IMR-90 (cell line): ENCODE measurements around the gene HHATL. TPM values are rescaled to one million over a fixed set of nuclear protein-coding genes. Genes with fewer than 3 reads are reported as not detected.

Experiments used
- ATAC-seq: fragments of 200-7000 bp; cut with Tn5 transposase; 2 replicates; pipeline ENCODE4 v1.9.1; 2020; ENCODE audit warnings: low read depth, mild to moderate bottlenecking, moderate library complexity
- BruUV-seq: library from RNA; stranded (reverse); fragments of 400-500 nt; replicated peaks from 2 replicates; lab custom pipeline; 2021; lab: Mats Ljungman, UMichigan
- CTCF ChIA-PET: fragments of 300-600 bp; formaldehyde crosslinking; extraction: SDS; loops from one replicate; lab custom pipeline; 2021; ENCODE audit warnings: antibody characterized with exemption; lab: Yijun Ruan, JAX
- POLR2A ChIA-PET: fragments of 300-600 bp; sonication (Branson Sonifier 250); formaldehyde crosslinking; loops from one replicate; lab custom pipeline; 2022; ENCODE audit warnings: antibody characterized with exemption; ENCODE audit not compliant: unreplicated experiment; lab: Charles Lee
- DNase-seq: peaks from one replicate; pipeline ENCODE4 v3.0.0; 2013
- H2AFZ ChIP-seq: replicated peaks from 2 replicates; pipeline ENCODE3; 2013; ENCODE audit warnings: low read length, mild to moderate bottlenecking; ENCODE audit not compliant: poor library complexity
- H2AK5ac ChIP-seq: 2 replicates; pipeline ENCODE4 v1.6.1; 2013; ENCODE audit warnings: low read depth, low read length, inconsistent platforms
- H2AK9ac ChIP-seq: replicated peaks from 2 replicates; pipeline ENCODE3; 2013; ENCODE audit warnings: mild to moderate bottlenecking, low read depth, low read length, moderate library complexity; ENCODE audit not compliant: poor library complexity
- H2BK120ac ChIP-seq: 2 replicates; pipeline ENCODE4 v1.6.1; 2013; ENCODE audit warnings: low read depth, low read length, inconsistent platforms
- H2BK15ac ChIP-seq: 3 replicates; pipeline ENCODE4 v1.6.1; 2013; ENCODE audit warnings: low read depth, low read length, inconsistent platforms
- H2BK20ac ChIP-seq: 2 replicates; pipeline ENCODE4 v1.6.1; 2013; ENCODE audit warnings: low read depth, mild to moderate bottlenecking, inconsistent platforms, low read length, moderate library complexity
- H2BK5ac ChIP-seq: 2 replicates; pipeline ENCODE4 v1.6.1; 2013; ENCODE audit warnings: mild to moderate bottlenecking, low read depth, low read length, inconsistent platforms; ENCODE audit not compliant: poor library complexity, severe bottlenecking
- H3K14ac ChIP-seq: replicated peaks from 2 replicates; pipeline ENCODE4 v1.6.1; 2013; ENCODE audit warnings: low read depth, low read length, inconsistent platforms
- H3K18ac ChIP-seq: 2 replicates; pipeline ENCODE4 v1.6.1; 2013; ENCODE audit warnings: low read depth, low read length, control low read depth
- H3K23ac ChIP-seq: 2 replicates; pipeline ENCODE4 v1.6.1; 2013; ENCODE audit warnings: low read depth, low read length, inconsistent platforms
- H3K27ac ChIP-seq: 2 replicates; pipeline ENCODE4 v1.5.1; 2013; ENCODE audit warnings: mild to moderate bottlenecking, control low read depth, low read length; ENCODE audit not compliant: insufficient read depth
- H3K27me3 ChIP-seq: 2 replicates; pipeline ENCODE4 v1.6.1; 2013; ENCODE audit warnings: low read length; ENCODE audit not compliant: control insufficient read depth, insufficient read depth
- H3K36me3 ChIP-seq: 2 replicates; pipeline ENCODE4 v1.6.1; 2013; ENCODE audit warnings: low read length, mixed read lengths; ENCODE audit not compliant: control insufficient read depth, insufficient read depth
- H3K4ac ChIP-seq: 2 replicates; pipeline ENCODE4 v1.6.1; 2013; ENCODE audit warnings: low read depth, low read length, inconsistent platforms
- H3K4me1 ChIP-seq: 2 replicates; pipeline ENCODE4 v1.6.1; 2013; ENCODE audit warnings: low read length, mixed read lengths; ENCODE audit not compliant: control insufficient read depth, insufficient read depth
- H3K4me2 ChIP-seq: 2 replicates; pipeline ENCODE4 v1.6.1; 2013; ENCODE audit warnings: low read depth, mild to moderate bottlenecking, control low read depth, low read length, moderate library complexity
- H3K4me3 ChIP-seq: 2 replicates; pipeline ENCODE4 v1.5.1; 2013; ENCODE audit warnings: low read depth, mild to moderate bottlenecking, control low read depth, low read length, moderate library complexity; ENCODE audit not compliant: insufficient read depth
- H3K56ac ChIP-seq: 2 replicates; pipeline ENCODE4 v1.6.1; 2013; ENCODE audit warnings: low read length, inconsistent platforms; ENCODE audit not compliant: insufficient read depth; ENCODE audit errors: extremely low read depth
- H3K79me1 ChIP-seq, 2 experiments: 2 replicates each; pipeline ENCODE4 v1.6.1; 2013; ENCODE audit warnings: low read length in 2 of 2, inconsistent platforms in 1 of 2, low read depth in 1 of 2
- H3K9ac ChIP-seq: 2 replicates; pipeline ENCODE4 v1.6.1; 2013; ENCODE audit warnings: low read depth, low read length, control low read depth
- H3K9me1 ChIP-seq: 2 replicates; pipeline ENCODE4 v1.6.1; 2013; ENCODE audit warnings: low read length, inconsistent platforms; ENCODE audit not compliant: insufficient read depth
- H3K9me3 ChIP-seq: 2 replicates; pipeline ENCODE4 v1.6.1; 2013; ENCODE audit warnings: low read length; ENCODE audit not compliant: control insufficient read depth, insufficient read depth
- H4K20me1 ChIP-seq: 2 replicates; pipeline ENCODE4 v1.6.1; 2013; ENCODE audit warnings: low read length, inconsistent platforms; ENCODE audit not compliant: insufficient read depth
- H4K5ac ChIP-seq: 2 replicates; pipeline ENCODE4 v1.6.1; 2013; ENCODE audit warnings: mild to moderate bottlenecking, low read depth, low read length, control low read depth
- H4K8ac ChIP-seq, 2 experiments: 2 replicates each; pipeline ENCODE4 v1.6.1; 2013; ENCODE audit warnings: low read depth in 2 of 2, low read length in 2 of 2, control low read depth in 1 of 2, inconsistent platforms in 1 of 2
- H4K91ac ChIP-seq: 2 replicates; pipeline ENCODE4 v1.6.1; 2013; ENCODE audit warnings: low read depth, low read length, inconsistent platforms; ENCODE audit not compliant: insufficient read depth
- CHD1 ChIP-seq: IDR thresholded peaks from 2 replicates; pipeline ENCODE4 v1.6.1; 2012; ENCODE audit warnings: low read depth, low read length, improper control_type of control experiment
- MAFK ChIP-seq: IDR thresholded peaks from 2 replicates; pipeline ENCODE4 v1.6.1; 2012; ENCODE audit warnings: low read depth, low read length, improper control_type of control experiment
- MXI1 ChIP-seq: IDR thresholded peaks from 2 replicates; pipeline ENCODE4 v1.6.1; 2012; ENCODE audit warnings: low read depth, mild to moderate bottlenecking, low read length, moderate library complexity, borderline replicate concordance
- RCOR1 ChIP-seq: IDR thresholded peaks from 2 replicates; pipeline ENCODE4 v1.6.1; 2012; ENCODE audit warnings: mild to moderate bottlenecking, low read length, improper control_type of control experiment; ENCODE audit not compliant: insufficient replicate concordance
- WGBS, 2 experiments: methylation state at CpG; one replicate each; pipeline versions ENCODE4 v1.1.5 to v1.1.7; 2013; ENCODE audit warnings: missing lambda C conversion rate in 2 of 2; ENCODE audit not compliant: insufficient read length in 1 of 2; ENCODE audit errors: extremely low coverage in 2 of 2; 5-methylcytosine and 5-hydroxymethylcytosine counted together
- dilution Hi-C: fragments of 300-500 bp; cut with HindIII; formaldehyde crosslinking; loops from one replicate; pipeline ENCODE4 v1.14.3; 2018; ENCODE audit warnings: low sequenced_read_pairs; ENCODE audit not compliant: unreplicated experiment
- in situ Hi-C: fragments of 300-500 bp; cut with MboI; formaldehyde crosslinking; loops from 3 replicates; pipeline ENCODE4 v1.14.3; 2019; ENCODE audit warnings: low sequenced_read_pairs, inconsistent platforms, mixed read lengths
- intact Hi-C: fragments of 100-400 bp; cut with micrococcal nuclease; formaldehyde crosslinking; loops from 2 replicates; pipeline ENCODE4 v1.10.0; 2022
- polyA plus RNA-seq, 3 experiments: library from polyadenylated mRNA; depleted of rRNA; stranded (reverse); fragments of >200 nt; gene quantifications; 2 replicates each; pipeline ENCODE4 v1.2.3, GENCODE V29; 2012; ENCODE audit warnings: low replicate concordance in 1 of 3
- total RNA-seq: library from RNA; depleted of rRNA; stranded (reverse); fragments of >200 nt; gene quantifications from 2 replicates; pipeline ENCODE4 v1.2.3, GENCODE V29; 2012
- TF ChIP-seq, protein P1 (sequence below): fragments of 150-350 bp; IDR thresholded peaks from 2 replicates; pipeline ENCODE4 v1.6.1; 2016; ENCODE audit warnings: low read depth, mild to moderate bottlenecking, low read length, moderate library complexity, borderline replicate concordance
- TF ChIP-seq, protein P2 (sequence below): fragments of 150-350 bp; IDR thresholded peaks from 2 replicates; pipeline ENCODE4 v1.6.1; 2017; ENCODE audit warnings: mild to moderate bottlenecking, antibody characterized with exemption, low read length, low read depth

Gene HHATL
- total and polyA plus RNA-seq, 2 of the 4 experiments (the other 2 are of a cell fraction) = not detected

DNA sequence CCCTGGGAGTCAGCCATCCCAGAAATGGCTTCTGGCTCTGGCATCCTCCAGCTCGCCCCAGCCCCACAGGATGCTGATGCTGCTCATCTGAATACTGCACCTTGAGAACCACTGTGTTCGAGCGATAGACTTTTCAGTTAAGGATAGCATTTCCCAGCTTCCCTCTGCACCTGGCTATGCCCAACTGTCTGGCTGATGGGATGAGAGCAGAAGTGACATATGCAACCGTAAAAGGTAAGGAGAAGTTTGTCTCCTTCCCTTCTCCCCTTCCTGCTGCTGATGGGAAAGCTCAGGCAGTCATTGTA, 9.7 kb upstream of the HHATL start:
- no peak overlapping the region for H3K4me3 ChIP-seq
- no peak overlapping the region for H2BK120ac ChIP-seq
- no peak overlapping the region for H3K23ac ChIP-seq
- H3K36me3 ChIP-seq = no peaks in the 10 kb centered on the region
- no peak overlapping the region for H3K14ac ChIP-seq
- no peak overlapping the region for H4K91ac ChIP-seq
- H2AFZ ChIP-seq = no peak overlapping the region
- H3K4me2 ChIP-seq = no peak overlapping the region
- CTCF ChIA-PET = interaction anchor here (0.6 kb wide), 1 partner anchor 154 kb away, joined by 4 read pairs; no protein-coding TSS in a partner anchor
- H4K20me1 ChIP-seq = no peaks in the 10 kb centered on the region
- H3K27ac ChIP-seq = no peak overlapping the region
- H3K27me3 ChIP-seq = peaks cover 55% of the 10 kb centered on the region
- H3K79me1 ChIP-seq = no peaks in the 10 kb centered on the region
- intact Hi-C loops (no loop called here), in situ Hi-C loops (no loop called here), dilution Hi-C loops (no loop called here)
- H2BK5ac ChIP-seq = no peak overlapping the region
- no peak overlapping the region for H2AK9ac ChIP-seq
- BruUV-seq = no TSS peak
- no peak overlapping the region for H3K18ac ChIP-seq
- H3K56ac ChIP-seq = no peak overlapping the region
- H3K4ac ChIP-seq = no peak overlapping the region
- no CpG with 5 or more reads among the region's 4 CpGs for WGBS, 2 experiments
- ATAC-seq (no peak), DNase-seq (no peak)
- no peak overlapping the region for H2BK20ac ChIP-seq
- H4K8ac ChIP-seq = no peak overlapping the region
- no peak overlapping the region for H2AK5ac ChIP-seq
- H3K9me1 ChIP-seq = no peaks in the 10 kb centered on the region
- no peaks in the 10 kb centered on the region for H3K9me3 ChIP-seq
- no peak overlapping the region for H3K9ac ChIP-seq
- H3K4me1 ChIP-seq = no peaks in the 10 kb centered on the region
- no peak overlapping the region for H2BK15ac ChIP-seq
- H4K5ac ChIP-seq = no peak overlapping the region
- TF ChIP-seq CHD1 (no peak), MXI1 (no peak), MAFK (no peak), RCOR1 (no peak)
- TF ChIP-seq, protein P1, sequence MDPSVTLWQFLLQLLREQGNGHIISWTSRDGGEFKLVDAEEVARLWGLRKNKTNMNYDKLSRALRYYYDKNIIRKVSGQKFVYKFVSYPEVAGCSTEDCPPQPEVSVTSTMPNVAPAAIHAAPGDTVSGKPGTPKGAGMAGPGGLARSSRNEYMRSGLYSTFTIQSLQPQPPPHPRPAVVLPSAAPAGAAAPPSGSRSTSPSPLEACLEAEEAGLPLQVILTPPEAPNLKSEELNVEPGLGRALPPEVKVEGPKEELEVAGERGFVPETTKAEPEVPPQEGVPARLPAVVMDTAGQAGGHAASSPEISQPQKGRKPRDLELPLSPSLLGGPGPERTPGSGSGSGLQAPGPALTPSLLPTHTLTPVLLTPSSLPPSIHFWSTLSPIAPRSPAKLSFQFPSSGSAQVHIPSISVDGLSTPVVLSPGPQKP = no peak
- TF ChIP-seq, protein P2, sequence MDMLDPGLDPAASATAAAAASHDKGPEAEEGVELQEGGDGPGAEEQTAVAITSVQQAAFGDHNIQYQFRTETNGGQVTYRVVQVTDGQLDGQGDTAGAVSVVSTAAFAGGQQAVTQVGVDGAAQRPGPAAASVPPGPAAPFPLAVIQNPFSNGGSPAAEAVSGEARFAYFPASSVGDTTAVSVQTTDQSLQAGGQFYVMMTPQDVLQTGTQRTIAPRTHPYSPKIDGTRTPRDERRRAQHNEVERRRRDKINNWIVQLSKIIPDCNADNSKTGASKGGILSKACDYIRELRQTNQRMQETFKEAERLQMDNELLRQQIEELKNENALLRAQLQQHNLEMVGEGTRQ = no peak
- POLR2A ChIA-PET = interaction anchor here (0.6 kb wide), 1 partner anchor 95 kb away, joined by 14 read pairs; no protein-coding TSS in a partner anchor
